ENCODE results near the gene ITPKB.

DNA sequence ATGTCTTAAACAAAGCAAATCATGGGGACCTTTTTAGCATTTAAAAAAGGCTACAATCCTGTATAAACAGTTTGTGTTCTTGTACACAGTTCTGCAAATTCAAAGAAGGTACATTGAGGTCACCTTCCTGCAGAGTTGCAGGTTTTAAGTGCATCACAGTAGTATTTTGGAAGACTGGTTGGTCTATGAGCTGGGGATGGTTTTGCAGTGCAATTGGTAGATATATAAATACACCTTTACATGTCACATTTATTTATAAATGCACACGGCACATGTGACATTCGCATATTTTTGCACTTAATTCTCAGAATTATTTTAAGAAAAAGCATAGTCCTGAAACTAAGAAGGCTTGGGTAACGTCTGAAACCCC, 599 bp upstream of the ITPKB start:
- TF ChIP-seq CREB1 (IDR thresholded peaks at IDR 0.05; ENCODE audit: low read depth) (no peak), EP300 (IDR thresholded peaks at IDR 0.05; ENCODE audit: borderline replicate concordance) (no peak), EGR1 (IDR thresholded peaks at IDR 0.05) (no peak), CEBPB (IDR thresholded peaks at IDR 0.05) (no peak), RAD21 (IDR thresholded peaks at IDR 0.05; ENCODE audit: low read depth) (no peak), TAF1 (IDR thresholded peaks at IDR 0.05; ENCODE audit: low read depth) (no peak), NFIC (IDR thresholded peaks at IDR 0.05) (no peak), YY1 (IDR thresholded peaks at IDR 0.05; ENCODE audit: low read depth) (no peak), REST (IDR thresholded peaks at IDR 0.05; ENCODE audit: low read depth) (no peak), TCF12 (IDR thresholded peaks at IDR 0.05; ENCODE audit: low read depth) (no peak), FOXM1 (IDR thresholded peaks at IDR 0.05; ENCODE audit: borderline replicate concordance, low read depth) (no peak)
